Gastrocnemius medialis (tissue), 4 donors: ENCODE measurements around the gene KDM6A.

ENCODE experiments used
- POLR2A ChIP-seq, 2 donors: fragments of 450-650 bp; IDR thresholded peaks; one replicate each; pipeline ENCODE4 v1.6.1; 2017; ENCODE audit warnings: antibody characterized with exemption in 2 of 2, mild to moderate bottlenecking in 2 of 2, moderate library complexity in 2 of 2
- TF ChIP-seq, protein P1 (sequence below), 5 experiments: fragments of 450-650 bp in 3 of 5; fragments of 200-600 bp in 2 of 5; sonication (generic) in 2 of 5; IDR thresholded peaks in 4 of 5; conservative IDR thresholded peaks in 1 of 5; 1 replicate in 4 of 5; 2 replicates in 1 of 5; pipeline ENCODE4 v1.5.1; 2016 to 2019; ENCODE audit warnings: antibody characterized with exemption in 5 of 5, mild to moderate bottlenecking in 3 of 5, moderate library complexity in 3 of 5

DNA sequence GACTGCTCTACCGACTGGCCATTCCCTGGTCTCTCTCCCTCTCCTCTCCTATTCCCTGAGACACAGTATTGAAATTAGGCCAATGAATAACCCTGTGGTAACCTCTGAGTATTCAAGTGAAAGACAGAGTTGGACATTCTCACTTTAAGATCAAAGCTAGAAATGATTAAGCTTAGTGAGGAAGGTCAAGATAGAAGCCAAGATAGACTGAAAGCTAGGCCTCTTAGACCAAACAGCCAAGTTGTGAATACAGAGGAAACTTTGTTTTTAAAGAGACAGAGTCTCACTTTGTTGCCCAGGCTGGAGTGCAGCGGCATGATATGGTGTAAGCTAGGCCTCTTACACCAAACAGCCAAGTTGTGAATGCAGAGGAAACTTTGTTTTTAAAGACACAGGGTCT lies 64.6 kb downstream of the KDM6A start:
- TF ChIP-seq, protein P1, sequence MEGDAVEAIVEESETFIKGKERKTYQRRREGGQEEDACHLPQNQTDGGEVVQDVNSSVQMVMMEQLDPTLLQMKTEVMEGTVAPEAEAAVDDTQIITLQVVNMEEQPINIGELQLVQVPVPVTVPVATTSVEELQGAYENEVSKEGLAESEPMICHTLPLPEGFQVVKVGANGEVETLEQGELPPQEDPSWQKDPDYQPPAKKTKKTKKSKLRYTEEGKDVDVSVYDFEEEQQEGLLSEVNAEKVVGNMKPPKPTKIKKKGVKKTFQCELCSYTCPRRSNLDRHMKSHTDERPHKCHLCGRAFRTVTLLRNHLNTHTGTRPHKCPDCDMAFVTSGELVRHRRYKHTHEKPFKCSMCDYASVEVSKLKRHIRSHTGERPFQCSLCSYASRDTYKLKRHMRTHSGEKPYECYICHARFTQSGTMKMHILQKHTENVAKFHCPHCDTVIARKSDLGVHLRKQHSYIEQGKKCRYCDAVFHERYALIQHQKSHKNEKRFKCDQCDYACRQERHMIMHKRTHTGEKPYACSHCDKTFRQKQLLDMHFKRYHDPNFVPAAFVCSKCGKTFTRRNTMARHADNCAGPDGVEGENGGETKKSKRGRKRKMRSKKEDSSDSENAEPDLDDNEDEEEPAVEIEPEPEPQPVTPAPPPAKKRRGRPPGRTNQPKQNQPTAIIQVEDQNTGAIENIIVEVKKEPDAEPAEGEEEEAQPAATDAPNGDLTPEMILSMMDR (IDR thresholded peaks at IDR 0.05 in 4 of 5, conservative IDR thresholded peaks at IDR 0.05 in 1 of 5): no peak
- TF ChIP-seq POLR2A (IDR thresholded peaks at IDR 0.05): no peak
